Loucy (cell line): Measurements from ENCODE around the gene CLEC14A.

Experiments used
- H2AFZ ChIP-seq: fragments of 200-600 bp; sonication (generic); 2 replicates; pipeline ENCODE4 v1.6.0; 2016; ENCODE audit warnings: antibody characterized with exemption, mild to moderate bottlenecking, low read length, moderate library complexity
- H3F3A ChIP-seq: fragments of 200-600 bp; 2 replicates; pipeline ENCODE4 v1.6.0; 2016; ENCODE audit warnings: antibody characterized with exemption, low read depth, mild to moderate bottlenecking
- H3K27me3 ChIP-seq: fragments of 200-600 bp; sonication (generic); 2 replicates; pipeline ENCODE4 v1.6.1; 2014; ENCODE audit warnings: low read length, mild to moderate bottlenecking; ENCODE audit not compliant: insufficient read depth, poor library complexity, severe bottlenecking
- H3K36me3 ChIP-seq: fragments of 200-600 bp; sonication (generic); 2 replicates; pipeline ENCODE4 v1.6.1; 2016; ENCODE audit warnings: low read length; ENCODE audit not compliant: insufficient read depth
- H3K4me1 ChIP-seq: fragments of 200-600 bp; sonication (generic); 2 replicates; pipeline ENCODE4 v1.5.1; 2014; ENCODE audit warnings: low read length, mild to moderate bottlenecking; ENCODE audit not compliant: insufficient read depth, poor library complexity, severe bottlenecking
- H3K4me2 ChIP-seq: fragments of 200-600 bp; sonication (generic); 2 replicates; pipeline ENCODE4 v1.6.0; 2014; ENCODE audit warnings: antibody characterized with exemption, low read length, low read depth, mild to moderate bottlenecking; ENCODE audit not compliant: poor library complexity, severe bottlenecking
- H3K4me3 ChIP-seq: fragments of 200-600 bp; sonication (generic); 2 replicates; pipeline ENCODE4 v1.5.1; 2014; ENCODE audit warnings: low read length, mild to moderate bottlenecking, mixed read lengths; ENCODE audit not compliant: poor library complexity, severe bottlenecking
- H3K79me2 ChIP-seq: fragments of 200-600 bp; sonication (generic); 2 replicates; pipeline ENCODE4 v1.6.1; 2014; ENCODE audit warnings: low read length; ENCODE audit not compliant: insufficient read depth
- H3K9ac ChIP-seq: fragments of 200-600 bp; sonication (generic); 2 replicates; pipeline ENCODE4 v1.6.0; 2014; ENCODE audit warnings: mild to moderate bottlenecking, low read depth, low read length, moderate library complexity; ENCODE audit not compliant: poor library complexity, severe bottlenecking
- H3K9me2 ChIP-seq: fragments of 200-600 bp; sonication (generic); replicated peaks from 2 replicates; pipeline ENCODE4 v1.6.1; 2016; ENCODE audit warnings: low read depth, low read length, mixed read lengths
- H3K9me3 ChIP-seq: fragments of 200-600 bp; sonication (generic); 2 replicates; pipeline ENCODE4 v1.6.1; 2014; ENCODE audit warnings: mild to moderate bottlenecking, antibody characterized with exemption, low read length, low read depth; ENCODE audit not compliant: insufficient read depth
- H4K20me1 ChIP-seq: fragments of 200-600 bp; sonication (generic); 2 replicates; pipeline ENCODE4 v1.6.0; 2014; ENCODE audit warnings: antibody characterized with exemption, low read length, mild to moderate bottlenecking; ENCODE audit not compliant: insufficient read depth, poor library complexity, severe bottlenecking
- CTCF ChIP-seq: fragments of 200-600 bp; sonication (generic); conservative IDR thresholded peaks from 2 replicates; pipeline ENCODE4 v1.5.1; 2014; ENCODE audit warnings: mild to moderate bottlenecking, antibody characterized with exemption, low read length
- EZH2phosphoT487 ChIP-seq: fragments of 200-600 bp; IDR thresholded peaks from 2 replicates; pipeline ENCODE4 v1.6.1; 2018; ENCODE audit warnings: antibody characterized with exemption, mild to moderate bottlenecking, moderate library complexity, borderline replicate concordance

CLEC14A gene

GRCh38 chr14:38297681-38298080 is 41.8 kb upstream of the CLEC14A start:
- Histone ChIP-seq H3K79me2 (no peaks in the 10 kb centered on the region), H3K4me2 (no peak overlapping the region), H3F3A (no peaks in the 10 kb centered on the region), H3K4me1 (no peaks in the 10 kb centered on the region), H2AFZ (no peak overlapping the region), H3K9me2 (no peaks in the 10 kb centered on the region), H3K9me3 (no peaks in the 10 kb centered on the region), H3K36me3 (no peaks in the 10 kb centered on the region), H3K9ac (no peak overlapping the region), H4K20me1 (no peaks in the 10 kb centered on the region), H3K27me3 (no peaks in the 10 kb centered on the region), H3K4me3 (no peak overlapping the region)
- TF ChIP-seq EZH2phosphoT487 = no peak
- no peak for TF ChIP-seq CTCF

GRCh38 chr14:38291681-38292467 is 36.0 kb upstream of the CLEC14A start:
- Histone ChIP-seq H3K9ac (no peak overlapping the region), H3K36me3 (no peaks in the 10 kb centered on the region), H3K4me3 (no peak overlapping the region), H3K9me3 (no peaks in the 10 kb centered on the region), H3K79me2 (no peaks in the 10 kb centered on the region), H3K4me2 (no peak overlapping the region), H3K4me1 (no peaks in the 10 kb centered on the region), H2AFZ (no peak overlapping the region), H3K9me2 (0 out of 2 replicates have a peak, but pooled peaks cover 6% of the 10 kb centered on the region), H3F3A (no peaks in the 10 kb centered on the region), H3K27me3 (no peaks in the 10 kb centered on the region), H4K20me1 (no peaks in the 10 kb centered on the region)
- TF ChIP-seq CTCF (no peak), EZH2phosphoT487 (no peak)

- H4K20me1 ChIP-seq = no peaks in the 10 kb centered on the region
- no peak overlapping the region for H3K9ac ChIP-seq
- H3K4me2 ChIP-seq = no peak overlapping the region
- H3K9me2 ChIP-seq = 0 out of 2 replicates have a peak, but pooled peaks cover 6% of the 10 kb centered on the region
- no peaks in the 10 kb centered on the region for H3K9me3 ChIP-seq
- no peak overlapping the region for H2AFZ ChIP-seq
- H3K79me2 ChIP-seq = no peaks in the 10 kb centered on the region
- TF ChIP-seq CTCF (no peak), EZH2phosphoT487 (no peak)
- H3F3A ChIP-seq = no peaks in the 10 kb centered on the region
- H3K27me3 ChIP-seq = no peaks in the 10 kb centered on the region
- H3K4me1 ChIP-seq = no peaks in the 10 kb centered on the region
- no peaks in the 10 kb centered on the region for H3K36me3 ChIP-seq
- no peak overlapping the region for H3K4me3 ChIP-seq
Measured at GRCh38 chr14:38290601-38291188, 34.8 kb upstream of the CLEC14A start.
